SIG-M5 treated with dmso at 0.1 percent for 504 hours (cell line): Measurements from ENCODE around the gene HOXB5.
A peak's percentile ranks its signal among the peaks of the same experiment; 100 is the strongest.

Experiments
- DNase-seq: peaks from one replicate; lab custom pipeline; 2025; ENCODE audit not compliant: unreplicated experiment; lab: John Stamatoyannopoulos, UW

Gene HOXB5

DNA sequence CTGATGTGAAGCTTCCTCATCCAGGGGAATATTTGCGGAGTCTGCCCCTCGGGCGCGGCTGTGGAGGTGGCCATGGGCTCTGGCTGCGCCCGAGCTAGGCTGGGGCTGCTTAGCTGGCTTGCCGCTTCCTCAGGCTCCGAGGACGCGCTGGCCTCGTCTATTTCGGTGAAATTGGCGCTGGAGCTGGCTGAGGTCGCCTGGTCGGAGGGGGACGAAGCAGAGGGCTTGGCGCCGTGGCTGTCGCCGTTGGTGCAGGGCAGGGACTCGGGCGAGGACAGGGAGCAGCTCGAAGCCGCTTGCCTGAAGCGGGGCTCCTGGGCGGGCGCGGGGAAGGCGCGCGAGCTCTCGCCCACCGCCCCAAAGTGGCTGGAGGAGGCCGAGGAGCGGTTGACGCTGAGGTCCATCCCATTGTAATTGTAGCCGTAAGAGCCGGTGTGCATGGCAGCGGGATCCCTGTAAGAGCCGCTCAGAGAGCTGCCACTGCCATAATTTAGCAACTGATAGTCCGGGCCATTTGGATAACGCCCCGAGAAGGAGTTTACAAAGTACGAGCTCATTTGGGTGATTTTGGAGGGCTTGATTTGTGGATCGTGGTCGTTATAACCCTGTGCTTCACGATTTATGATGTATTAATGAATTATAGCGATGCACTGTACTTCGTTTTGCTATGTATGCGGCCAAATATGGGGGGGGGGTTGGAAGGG, at the start of gene HOXB5:
Gene HOXB5 (minus strand): TSS at position 654 of the 704 bp plus-strand sequence. CDS start 97 bp downstream, at position 557.
- no peak for DNase-seq

GRCh38 chr17:48642843-48643696, 49.5 kb upstream of the HOXB5 start:
- no peak for DNase-seq

GRCh38 chr17:48642059-48642842, 48.7 kb upstream of the HOXB5 start:
- DNase-seq, result no peak

DNA sequence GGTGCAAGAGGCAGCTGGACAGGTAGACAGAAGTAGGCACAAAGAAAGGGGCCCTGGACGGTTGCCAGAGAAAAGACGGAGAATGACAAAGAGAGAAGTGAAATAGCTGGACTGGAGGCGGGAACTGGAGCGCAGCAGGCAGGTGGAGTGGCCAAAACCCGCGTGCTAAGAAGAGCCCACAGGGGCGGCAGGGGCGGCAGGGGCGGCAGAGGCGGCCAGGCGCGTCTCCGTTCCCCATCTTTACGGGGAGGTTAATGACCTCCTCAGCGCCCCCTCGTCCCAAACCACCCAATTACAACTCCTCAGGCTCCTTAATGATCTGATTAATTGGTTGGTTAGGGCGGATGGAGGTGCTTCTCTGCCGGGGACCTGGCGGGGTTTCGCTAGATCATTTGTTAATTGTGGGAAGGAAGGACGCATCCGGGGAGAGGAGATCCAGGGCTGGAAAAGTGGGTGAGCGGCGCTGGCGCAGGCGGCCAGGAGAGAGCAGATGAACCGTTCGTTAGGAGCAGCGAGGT, 48.0 kb upstream of the HOXB5 start:
- DNase-seq, result no peak

GRCh38 chr17:48640858-48641180, 47.2 kb upstream of the HOXB5 start:
- DNase-seq, result no peak

DNA sequence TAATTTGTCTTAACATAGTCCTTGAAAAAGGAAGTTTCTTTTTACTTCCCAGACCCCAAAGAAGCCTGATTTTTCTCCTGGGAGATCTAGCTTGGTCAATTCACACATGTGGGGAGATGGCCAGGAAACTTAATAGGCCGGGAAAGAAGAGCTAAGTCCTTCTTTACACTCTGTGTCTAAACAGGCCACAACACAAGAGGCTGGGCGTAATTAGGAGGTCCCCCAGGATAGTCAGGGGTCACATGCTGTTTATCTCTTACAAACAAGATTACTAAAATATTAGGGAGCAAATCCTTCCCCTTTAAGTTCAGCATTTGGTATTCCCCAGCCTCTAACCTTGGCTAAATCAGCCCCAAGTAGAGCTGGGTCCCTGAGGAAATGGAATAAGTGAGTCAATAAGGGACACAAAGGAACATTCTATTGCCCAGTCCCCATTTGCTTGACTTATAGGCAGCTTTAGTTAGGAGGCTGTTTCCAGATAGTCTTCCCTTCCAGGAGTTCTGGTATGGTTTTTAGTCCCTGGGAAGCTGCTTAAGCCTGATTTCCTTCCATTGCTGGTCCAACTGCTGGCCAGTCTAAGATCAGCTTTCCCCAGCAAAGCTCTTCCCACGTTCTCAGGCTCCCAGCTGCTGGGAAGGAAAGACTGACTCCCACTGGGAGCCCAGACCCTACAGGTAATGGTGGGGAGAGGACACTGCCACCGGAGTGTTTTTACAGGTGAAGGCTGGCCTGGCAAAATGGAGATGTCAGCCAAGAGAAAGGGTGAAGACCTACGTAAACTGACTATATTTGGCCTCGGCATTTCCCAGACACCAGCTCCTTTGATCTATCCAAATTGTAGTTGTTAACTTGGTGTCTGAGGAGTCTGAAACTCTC, 46.6 kb upstream of the HOXB5 start:
- no peak for DNase-seq

DNA sequence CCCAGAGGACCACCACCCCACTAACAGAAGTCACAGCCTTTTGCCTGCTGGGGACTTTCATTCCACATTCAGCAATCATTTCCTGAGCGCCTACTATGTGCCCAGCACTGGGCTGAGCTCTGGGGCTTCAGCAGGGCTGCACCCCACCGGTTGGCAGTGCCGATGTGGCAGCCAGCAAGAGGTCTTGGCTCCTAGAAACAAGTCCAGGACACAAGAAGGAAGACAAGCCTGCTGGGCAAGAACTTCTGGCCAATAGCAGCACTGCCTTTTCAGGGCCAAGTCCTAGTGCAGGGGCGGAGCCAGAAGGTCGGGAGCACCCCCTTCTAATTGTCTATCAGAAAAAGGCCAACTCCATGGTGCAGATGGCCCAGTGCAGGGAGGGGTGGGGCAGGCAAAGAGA, 45.6 kb upstream of the HOXB5 start:
- DNase-seq, result no peak

DNA sequence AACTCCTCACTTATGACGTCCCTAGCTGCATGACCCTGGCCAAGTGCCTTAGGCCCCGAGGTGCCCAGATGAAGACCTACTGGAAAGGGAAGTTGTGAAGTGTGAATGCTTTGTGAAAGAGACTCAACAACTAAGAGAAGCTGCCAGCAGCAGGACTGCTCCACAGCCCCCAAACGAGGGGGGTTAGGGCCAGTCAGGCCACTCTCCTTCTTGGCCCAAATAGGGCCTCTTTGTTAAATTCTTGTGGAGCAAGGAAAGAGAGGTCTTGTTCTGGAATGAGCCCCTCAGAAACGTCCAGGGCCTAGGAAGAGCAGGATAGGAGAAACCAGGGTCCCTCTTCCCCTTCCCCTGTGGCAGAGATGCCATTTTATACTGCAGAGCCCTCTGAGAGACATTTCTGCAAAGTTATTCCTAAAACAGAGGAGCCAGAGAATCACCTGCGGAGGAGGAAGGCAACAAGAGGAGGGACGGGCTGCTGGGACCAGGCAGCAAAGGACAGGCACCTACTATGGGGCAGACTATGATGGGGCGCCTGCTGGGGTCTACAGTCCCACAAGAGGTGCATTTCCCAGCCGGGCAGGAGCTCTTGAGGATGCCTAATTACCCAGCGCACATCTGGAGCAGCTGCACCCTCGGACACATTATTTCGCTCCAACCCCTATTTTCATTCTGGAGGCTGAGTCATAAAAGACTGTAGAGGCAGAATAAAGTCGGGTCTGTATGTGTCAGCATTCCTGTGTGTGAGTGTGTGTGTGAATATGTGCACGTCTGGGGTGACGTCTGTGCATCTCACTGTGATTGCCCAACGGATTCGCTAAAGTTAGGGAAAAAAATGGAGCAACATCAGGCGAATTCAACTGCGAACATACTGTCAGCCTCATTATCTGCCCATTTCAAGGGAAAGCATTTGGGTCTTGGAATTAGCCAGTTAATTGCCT, 44.0 kb upstream of the HOXB5 start:
- DNase-seq, result no peak

GRCh38 chr17:48636177-48637018, 42.8 kb upstream of the HOXB5 start:
- DNase-seq, result peak; percentile 72

DNA sequence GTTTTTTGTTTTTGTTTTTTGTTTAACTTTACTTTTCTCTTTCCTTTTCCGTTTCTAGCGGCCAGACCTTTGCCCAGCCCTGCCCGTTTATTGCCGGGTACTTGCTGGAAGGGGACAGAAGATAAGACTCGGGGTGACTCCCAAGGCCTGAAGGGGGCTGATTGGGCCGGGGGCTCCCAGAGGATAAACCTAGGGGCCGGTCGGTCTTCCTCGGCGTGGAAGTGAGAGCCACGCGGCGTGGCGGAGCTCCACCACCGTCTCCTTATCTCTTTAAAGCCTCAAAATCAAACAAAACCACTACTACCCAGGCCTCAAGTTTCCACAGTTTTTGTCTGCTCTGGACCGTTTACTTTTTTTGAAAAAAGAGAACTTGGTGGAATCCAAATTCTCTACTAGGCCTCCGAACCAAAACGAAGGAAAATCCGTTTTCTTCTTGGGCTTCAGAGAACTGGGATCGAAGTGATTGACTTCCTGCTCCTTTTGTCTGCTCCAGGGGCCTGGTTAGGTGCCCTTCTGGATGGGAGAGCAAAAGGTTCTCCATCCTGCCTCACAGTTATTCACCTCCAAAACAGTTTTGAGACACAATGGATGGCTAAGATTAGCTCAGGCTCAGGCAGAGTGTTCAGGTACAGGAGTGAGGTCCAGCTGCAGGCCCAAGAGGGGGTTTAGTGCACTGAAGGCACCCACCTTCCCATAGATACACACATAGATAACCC, 41.1 kb upstream of the HOXB5 start:
- DNase-seq, result no peak

DNA sequence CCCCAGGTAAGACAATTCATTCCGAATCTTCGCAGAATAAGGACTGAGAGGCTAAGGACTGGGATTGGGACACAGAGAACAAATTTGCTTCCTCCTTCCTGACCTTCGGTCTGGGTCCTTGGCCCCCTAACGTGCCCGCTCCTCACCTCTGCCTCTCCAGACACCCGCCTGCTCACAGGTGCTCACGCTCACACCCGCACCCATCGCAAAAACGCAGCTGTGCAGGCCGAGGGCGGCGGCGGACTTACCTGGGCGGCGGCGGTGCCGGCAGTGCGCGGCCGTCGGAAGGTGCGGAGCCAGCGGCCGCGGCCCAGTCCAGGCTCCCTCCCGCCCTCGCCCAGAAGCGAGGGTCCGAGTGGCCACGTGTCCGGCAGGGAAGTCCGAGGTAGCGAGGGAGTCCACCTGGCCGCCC, 39.7 kb upstream of the HOXB5 start:
- DNase-seq, result no peak

- DNase-seq, result no peak
These were observed 39.1 kb upstream of the HOXB5 start for GRCh38 chr17:48632579-48633265.

DNA sequence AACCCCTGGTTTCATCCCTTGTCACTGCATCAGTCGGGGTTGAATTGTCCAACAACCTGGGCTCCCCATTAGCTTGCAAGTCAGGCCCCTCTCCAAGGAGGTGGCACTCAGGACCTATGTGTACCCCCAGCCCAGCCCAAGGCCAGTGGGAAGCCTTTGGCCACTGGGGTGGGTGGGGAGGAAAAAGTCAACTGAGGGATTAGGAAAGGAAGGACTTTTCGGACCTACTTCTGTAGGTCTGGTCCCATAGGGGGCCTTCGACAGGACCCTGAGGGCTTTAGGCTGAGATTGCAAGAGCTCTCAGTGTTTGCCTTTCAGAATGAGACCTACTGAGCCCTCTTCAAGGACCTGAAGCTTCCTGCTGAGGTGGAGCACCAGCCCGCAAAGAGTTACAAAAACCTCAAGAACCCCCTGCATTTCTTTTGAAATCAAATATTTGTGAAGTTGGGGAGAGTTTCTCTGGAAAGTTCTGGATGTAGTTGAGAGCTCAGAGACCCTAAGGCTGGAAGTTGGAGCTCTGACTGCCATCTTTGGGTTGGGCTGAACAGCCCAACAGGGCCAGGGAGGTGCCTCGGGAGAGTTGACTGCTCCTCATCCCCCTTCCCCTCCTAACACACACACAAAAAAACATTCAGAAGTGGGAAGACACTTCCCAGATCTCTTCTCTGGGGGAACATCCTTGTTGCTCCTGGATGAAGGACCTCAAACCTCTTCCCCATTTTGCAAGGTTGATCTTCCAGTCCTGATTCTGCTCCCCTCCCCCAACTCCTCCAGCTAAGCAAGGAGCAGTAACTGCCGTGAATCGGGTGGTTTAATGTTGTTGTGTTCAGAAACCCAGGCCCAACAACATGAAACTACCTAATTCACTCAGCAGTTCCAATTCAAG, 38.4 kb upstream of the HOXB5 start:
- no peak for DNase-seq

DNA sequence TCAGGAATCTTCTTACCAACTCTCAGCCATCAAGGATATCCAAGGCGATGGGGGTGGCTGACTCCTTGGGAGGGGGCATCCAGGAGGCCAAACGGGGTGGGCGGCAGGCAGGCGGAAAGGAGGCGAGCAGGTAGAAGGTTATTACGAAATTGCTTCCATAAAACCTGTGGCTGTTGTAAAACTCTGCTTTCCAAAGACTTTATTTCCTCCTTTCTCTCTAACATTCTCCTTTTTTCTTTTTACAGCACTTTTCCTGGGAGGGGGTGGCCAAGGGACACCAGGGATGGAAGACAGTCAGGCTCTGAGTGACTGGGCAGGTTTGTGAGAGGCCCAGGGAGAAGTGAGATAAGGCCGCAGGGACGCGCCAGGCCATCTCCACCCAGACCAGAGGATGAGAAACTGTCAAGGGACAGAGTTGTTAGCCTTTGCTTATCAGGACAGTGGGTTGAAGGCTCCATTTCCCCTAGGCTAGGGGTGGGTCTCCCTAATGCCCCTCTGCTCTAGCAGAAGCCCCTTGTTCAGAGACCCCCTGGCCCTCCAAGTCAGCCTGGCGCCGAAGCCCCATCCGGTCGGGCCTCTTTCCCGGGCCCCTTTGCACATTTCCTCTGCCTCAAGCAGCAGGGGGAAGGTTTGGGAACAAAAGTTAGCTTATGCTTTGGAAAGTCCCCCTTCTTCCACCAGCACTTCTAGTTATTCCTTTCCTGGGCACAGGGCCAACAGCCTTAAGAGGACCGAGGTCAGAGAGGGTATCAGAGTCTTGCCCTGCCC, 37.5 kb upstream of the HOXB5 start:
- DNase-seq, result no peak
